DMS153 (cell line): ENCODE measurements around the gene TMEM183A.
A peak's percentile ranks its signal among the peaks of the same experiment; 100 is the strongest.
"Not testable (repeated sequence)": the region's sequence is repeated elsewhere in the genome, so short reads cannot be mapped to it uniquely, and the experiment has no call there.

ENCODE experiments used
- DNase-seq: peaks from one replicate; lab custom pipeline; 2025; lab: John Stamatoyannopoulos, UW

The TMEM183A gene

GRCh38 chr1:202987922-202988583 lies 19.1 kb upstream of the TMEM183A start:
- no peak for DNase-seq

GRCh38 chr1:202989879-202990278 lies 17.3 kb upstream of the TMEM183A start:
- DNase-seq, result no peak

GRCh38 chr1:202991112-202991511 lies 16.1 kb upstream of the TMEM183A start:
- no peak for DNase-seq

GRCh38 chr1:202994756-202995155 lies 12.4 kb upstream of the TMEM183A start:
- no peak for DNase-seq

GRCh38 chr1:202998836-202999750 lies 8.1 kb upstream of the TMEM183A start:
- DNase-seq, result peak; percentile 41

GRCh38 chr1:203000217-203000944 lies 6.8 kb upstream of the TMEM183A start:
- DNase-seq, result no peak

GRCh38 chr1:203001986-203002385 lies 5.2 kb upstream of the TMEM183A start:
- no peak for DNase-seq

GRCh38 chr1:203002951-203003350 lies 4.2 kb upstream of the TMEM183A start:
- DNase-seq, result no peak

- not testable (repeated sequence) for DNase-seq
These were observed 1.6 kb upstream of the TMEM183A start for GRCh38 chr1:203005395-203006142.

GRCh38 chr1:203009185-203009584 lies 2.0 kb downstream of the TMEM183A start:
- no peak for DNase-seq

GRCh38 chr1:203011582-203011981 lies 4.4 kb downstream of the TMEM183A start:
- DNase-seq, result no peak

GRCh38 chr1:203017061-203017460 lies 9.9 kb downstream of the TMEM183A start:
- no peak for DNase-seq

GRCh38 chr1:203017692-203018091 lies 10.5 kb downstream of the TMEM183A start:
- DNase-seq, result no peak

- not testable (repeated sequence) for DNase-seq
These were observed 15.7 kb downstream of the TMEM183A start for GRCh38 chr1:203022855-203023254.

- DNase-seq, result no peak
These were observed 18.5 kb downstream of the TMEM183A start for GRCh38 chr1:203025686-203026030.

GRCh38 chr1:203026031-203026665 lies 19.0 kb downstream of the TMEM183A start, which contains the start of gene PPFIA4:
Gene PPFIA4 (plus strand): TSS chr1:203026491. CDS start chr1:203039009, 12,518 bp downstream.
- peak; percentile 90 for DNase-seq

- DNase-seq, result no peak
These were observed 19.8 kb downstream of the TMEM183A start for GRCh38 chr1:203026666-203027663.

- DNase-seq, result no peak
These were observed 21.1 kb downstream of the TMEM183A start for GRCh38 chr1:203028067-203028783.
